ENCODE measurements around the gene FGF10.

- no peak for TF ChIP-seq CTCF (IDR thresholded peaks at IDR 0.05)
- TF ChIP-seq SP1 (CRISPR knock-in tag; conservative IDR thresholded peaks at IDR 0.05) = no peak
- TF ChIP-seq PREB (CRISPR knock-in tag; IDR thresholded peaks at IDR 0.05; ENCODE audit: borderline replicate concordance) = no peak
- no peak for TF ChIP-seq ZNF512 (CRISPR knock-in tag; IDR thresholded peaks at IDR 0.05; ENCODE audit: borderline replicate concordance)
These were observed 3.8 kb downstream of the FGF10 start for GRCh38 chr5:44385291-44385900.

All from WTC11 (cell line).